ENCODE measurements around the gene SLC22A1.
"Not testable (repeated sequence)": the region's sequence is repeated elsewhere in the genome, so short reads cannot be mapped to it uniquely, and the experiment has no call there.

SLC22A1 gene

DNA sequence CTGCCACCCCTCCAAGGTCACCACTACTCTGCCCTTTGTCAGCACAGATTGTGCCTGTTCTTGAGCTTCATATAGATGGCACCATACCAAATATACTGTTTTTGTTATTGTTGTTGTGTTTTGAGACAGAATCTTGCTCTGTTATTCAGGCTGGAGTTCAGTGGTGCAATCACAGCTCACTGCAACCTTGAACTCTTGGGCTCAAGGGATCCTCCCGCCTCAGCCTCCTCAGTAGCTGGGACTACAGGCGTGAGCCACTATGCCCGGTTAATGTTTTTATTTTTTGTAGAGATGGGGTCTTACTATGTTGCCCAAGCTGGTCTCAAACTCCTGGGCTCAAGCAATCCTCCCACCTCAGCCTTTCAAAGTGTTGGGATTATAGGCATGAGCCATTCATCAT lies 18.9 kb downstream of the SLC22A1 start:
- not testable (repeated sequence) for DNase-seq

DNA sequence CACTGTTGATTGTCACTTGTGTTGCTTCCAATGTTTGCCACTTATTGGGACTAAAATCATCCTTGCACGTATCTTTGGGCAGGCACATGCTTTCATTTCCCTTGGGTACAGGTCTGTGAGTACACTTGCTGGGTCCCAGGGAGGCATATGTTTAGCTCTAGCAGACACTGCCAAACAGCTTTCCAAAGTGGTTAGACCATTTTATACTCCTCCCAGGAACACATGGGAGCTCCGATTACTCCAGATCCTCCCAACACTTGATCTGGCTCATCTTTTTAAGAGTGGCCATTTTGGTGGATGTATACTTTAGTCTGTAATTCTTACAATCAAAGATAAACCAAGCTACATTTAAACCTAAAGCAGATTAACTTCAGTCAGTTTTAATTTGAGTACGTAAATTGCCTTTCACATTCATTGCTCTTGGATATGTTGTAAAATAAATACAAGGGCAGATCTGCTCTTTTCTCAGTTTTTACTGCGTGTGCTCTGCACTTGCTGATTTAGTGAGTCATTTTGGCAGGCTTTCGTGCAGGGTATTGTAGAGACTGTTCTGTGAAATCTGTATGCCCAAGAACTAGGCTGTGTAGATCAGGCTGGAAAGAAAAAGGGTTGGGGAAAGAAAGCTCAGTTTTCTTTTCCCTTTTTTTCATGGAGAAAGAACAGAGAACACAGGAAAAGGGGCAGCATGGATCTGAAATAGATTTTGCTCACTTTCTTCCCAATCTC lies 19.5 kb downstream of the SLC22A1 start:
- DNase-seq = no peak

DNA sequence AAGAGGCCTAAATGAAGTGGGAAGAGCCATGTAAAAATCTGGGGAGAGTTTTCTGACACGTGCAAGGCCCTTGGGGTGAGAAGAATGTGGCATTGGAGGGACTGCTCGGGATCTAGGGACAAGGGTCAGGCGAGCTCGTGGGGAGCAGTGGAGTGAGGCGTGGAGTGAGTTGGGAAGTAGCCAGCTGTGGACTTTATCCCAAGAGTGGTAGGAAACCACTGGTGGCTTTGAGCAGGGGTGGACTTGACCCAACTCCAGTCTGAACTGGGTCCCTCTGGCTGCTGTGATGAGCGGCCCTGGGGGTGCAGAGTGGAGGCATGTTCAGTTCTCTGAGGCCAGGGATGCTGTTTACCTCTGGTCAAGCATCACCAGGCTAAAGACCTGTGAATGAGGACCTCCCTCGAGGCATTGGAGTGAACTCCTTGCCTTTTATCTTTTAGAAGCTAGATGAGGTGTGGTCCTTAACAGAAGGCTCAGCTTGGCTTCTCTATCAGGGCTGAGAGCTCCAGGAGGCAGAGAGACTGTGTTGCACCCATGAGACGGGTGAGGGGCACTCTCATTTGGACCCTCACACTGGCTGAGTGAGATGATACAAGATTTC lies 20.6 kb downstream of the SLC22A1 start:
- DNase-seq = no peak

DNA sequence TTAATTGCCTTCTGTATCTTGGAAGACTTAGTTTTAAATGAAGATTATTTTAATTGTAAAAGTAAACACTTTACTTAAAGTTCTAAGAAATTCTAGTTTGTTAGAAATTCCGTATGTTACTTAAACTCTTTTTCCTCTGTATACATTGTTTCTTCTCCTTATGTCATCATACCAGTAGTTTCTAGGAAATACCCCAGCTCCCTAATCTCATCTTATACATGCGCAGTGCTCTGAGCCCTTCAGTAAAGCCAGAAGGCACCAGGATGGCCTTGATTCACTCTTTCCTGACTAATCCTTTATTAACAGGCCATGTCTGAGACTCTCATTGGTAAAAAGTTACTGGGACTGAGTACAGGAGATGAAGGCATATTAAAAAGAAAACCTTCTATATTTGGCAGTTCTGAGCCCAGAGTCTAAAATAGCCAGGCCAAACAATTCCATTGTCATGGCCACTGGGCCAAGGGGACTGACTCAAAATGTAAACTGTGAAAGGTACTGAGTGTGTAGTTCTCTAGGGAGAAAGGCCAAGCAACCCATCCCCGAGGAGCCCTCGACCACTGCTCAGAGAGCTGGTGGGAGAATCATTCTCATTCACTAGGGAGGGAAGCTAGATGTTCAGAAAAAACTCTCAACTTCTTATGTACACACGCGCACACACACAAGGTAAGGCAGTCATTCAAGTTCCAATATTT lies 25.0 kb downstream of the SLC22A1 start:
- no peak for DNase-seq

DNA sequence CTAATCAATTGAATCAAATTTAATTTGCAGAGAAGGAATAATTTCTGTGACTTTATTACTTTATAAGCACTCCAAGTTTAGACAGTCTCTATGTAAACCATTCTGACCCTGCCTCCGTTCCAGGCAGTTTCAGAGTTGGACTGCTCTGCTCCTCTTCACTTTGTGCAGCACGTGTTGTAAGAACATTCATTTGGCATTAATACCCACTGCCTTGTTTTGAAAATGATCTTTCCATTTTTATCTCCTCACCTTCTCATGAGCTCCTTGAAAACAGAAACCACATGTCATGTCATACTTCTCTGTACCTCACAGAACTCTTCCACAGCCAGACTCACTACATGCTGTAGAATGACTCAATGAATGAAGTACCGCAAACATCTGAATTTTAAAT lies 25.5 kb downstream of the SLC22A1 start:
- no peak for DNase-seq

DNA sequence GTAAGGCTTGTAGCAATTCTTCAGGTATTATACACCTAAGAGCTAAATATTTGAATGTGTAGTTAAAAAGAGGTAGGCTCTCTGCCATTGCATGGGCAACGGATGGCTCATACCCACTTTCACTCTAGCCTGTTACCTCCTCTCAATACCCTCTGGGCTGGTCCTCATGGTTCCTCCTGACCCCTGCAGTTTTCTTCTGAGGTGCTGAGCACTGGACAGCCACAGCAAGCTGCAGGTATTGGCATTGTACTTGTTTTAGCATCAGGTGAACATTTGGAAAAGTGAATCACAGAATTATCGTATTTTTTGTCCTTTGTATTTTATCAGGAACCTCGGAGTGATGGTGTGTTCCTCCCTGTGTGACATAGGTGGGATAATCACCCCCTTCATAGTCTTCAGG lies 32.9 kb downstream of the SLC22A1 start:
- no peak for DNase-seq

DNA sequence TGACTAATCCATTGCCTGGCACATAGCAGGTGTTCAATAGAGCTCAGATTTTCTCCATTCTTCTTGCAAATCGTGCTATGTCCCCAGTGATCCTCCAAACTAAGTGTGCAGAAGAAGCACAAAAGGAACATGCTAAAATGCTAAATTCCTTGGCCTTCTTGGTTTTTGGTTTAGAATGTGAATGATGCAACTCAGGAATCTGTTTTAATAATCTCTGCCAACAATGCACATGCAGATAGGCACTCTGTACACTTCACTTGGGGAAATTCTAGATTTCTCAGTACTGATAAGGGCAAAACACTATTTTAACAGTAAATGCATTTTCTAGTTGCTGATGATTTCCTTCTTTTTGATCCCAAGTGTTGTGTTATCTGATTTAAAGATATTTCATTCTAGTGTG lies 35.2 kb downstream of the SLC22A1 start:
- DNase-seq = no peak

DNA sequence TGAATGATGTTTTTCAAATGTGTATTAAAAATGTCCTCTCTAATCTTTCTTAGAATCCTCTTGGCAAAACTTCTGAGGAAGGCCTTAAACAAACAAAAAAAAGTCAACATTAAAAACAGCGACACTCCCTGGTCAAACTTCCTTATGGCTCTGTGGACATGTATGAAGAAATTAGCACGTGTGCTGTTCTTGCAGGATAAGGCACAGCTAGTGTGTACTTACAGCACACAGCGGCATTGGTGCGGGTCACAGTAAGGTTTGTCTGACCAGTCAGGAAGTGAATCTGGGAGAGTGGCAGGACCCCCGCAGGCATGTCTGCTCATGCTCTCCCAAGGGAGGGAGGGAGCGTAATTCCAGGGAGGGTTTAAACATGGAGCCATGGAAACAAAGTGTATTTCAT lies 38.8 kb downstream of the SLC22A1 start:
- no peak for DNase-seq

DNA sequence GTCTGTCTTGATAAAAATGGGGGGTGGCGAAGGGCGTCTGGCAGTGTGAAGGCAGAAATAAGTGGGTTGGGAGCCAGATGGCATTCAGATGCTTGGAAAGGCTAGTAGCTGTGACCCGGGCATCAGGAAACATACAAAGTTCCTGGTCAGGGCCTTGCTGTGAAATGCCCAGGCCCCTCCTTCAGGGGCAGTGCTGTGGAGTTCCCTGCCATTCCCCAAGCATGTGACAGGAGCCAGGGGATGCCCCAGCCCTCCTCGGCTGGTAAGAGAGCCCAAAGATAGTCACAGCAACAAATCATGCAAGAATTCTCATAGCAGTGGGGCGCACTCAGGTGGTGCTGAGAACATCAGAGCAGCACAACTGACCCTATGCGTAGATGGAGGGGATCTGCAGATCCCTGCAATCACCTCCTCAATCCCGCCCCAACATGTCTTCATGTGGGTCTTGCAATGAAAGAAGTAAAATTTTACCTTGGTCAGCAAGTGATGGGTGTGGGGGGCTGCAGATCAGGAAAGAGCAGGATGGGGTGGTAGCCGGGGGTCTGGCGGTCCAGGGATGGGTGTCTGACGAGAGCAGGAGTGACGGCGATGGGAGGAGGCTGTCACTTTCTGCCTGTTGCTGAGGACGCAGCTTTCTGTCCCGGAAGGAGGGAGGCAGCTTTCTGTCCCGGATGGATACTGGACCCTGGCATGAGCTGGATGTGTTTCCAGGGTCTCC lies 39.5 kb downstream of the SLC22A1 start:
- DNase-seq = no peak

DNA sequence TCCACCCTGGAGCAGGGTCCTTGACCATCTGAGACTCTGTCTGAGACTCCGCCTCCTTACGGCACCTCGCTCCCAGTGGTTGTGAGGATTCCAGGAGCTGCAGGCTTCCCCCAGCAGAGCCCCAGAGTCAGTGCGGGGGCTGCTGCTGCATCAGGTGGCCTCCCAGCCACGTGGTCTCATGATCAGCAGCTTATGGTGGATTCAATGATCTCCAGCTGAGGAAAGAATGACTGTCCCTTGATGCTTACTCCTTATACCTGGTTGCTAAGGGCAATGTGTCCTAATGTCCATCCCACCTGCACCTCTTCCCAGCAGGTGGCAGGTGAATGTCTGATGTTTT lies 40.0 kb downstream of the SLC22A1 start:
- no peak for DNase-seq

DNA sequence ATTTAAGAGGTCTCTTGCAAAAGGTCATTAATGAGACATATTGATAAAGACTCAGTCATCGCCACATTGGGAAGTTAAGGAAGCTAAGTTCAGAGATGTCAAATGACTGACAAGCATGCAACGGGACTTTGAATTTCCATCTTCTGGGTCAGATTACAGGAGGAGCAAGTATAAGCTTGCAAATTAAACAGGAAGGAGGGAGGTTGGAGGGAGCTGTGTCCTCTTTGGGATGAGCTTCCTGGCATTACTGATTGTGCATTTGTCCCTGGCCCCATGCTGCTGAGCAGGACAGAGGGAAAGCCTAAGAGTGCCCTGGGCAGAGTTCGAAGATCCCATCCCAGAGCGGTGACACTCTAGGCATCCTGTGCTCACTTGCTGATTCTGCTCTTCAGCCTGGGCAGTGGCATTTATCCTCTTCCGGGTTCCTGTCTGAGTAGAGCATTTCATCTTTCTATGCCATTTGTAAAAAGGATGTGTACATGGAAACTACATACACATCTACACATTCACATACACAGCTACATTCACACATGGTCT lies 40.5 kb downstream of the SLC22A1 start:
- no peak for DNase-seq

DNA sequence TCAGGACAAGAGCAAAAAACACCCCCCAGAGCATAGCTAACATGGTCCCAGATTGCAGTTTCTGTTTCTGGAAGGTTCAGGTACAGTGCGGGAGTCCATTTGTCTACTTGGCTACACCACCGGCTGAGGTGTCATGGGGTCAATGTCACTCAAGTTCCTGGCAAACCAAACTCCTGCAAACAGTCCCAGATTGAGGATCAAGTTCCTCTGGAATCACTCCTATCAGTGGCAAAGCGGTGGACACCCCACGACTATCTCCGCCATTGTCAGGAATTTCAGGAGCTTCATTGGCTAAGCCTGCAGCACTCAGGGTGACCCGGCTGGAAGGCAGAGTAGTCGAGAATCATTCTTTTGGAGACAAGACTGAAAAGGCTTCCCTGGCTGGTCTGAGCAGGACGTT lies 41.8 kb downstream of the SLC22A1 start:
- no peak for DNase-seq

DNA sequence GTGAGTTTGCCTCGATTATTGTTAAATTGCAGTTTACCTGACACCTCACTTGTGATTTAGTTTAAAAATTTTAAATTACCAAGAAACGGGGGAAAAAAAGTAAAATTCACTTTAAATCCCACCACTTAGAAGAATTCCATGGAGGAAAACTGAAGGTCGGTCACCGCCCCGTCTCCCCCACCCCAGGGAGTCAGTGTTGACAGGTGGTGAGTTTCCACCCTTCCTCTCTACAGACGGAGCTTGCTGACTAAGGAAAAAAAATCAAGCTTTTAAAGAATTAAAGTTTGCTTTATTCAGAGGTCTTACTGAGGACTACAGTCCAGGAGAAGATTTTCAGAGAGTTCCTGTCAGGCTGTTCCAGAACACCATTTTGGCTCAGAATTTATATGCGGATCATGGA lies 42.3 kb downstream of the SLC22A1 start:
- DNase-seq = no peak

DNA sequence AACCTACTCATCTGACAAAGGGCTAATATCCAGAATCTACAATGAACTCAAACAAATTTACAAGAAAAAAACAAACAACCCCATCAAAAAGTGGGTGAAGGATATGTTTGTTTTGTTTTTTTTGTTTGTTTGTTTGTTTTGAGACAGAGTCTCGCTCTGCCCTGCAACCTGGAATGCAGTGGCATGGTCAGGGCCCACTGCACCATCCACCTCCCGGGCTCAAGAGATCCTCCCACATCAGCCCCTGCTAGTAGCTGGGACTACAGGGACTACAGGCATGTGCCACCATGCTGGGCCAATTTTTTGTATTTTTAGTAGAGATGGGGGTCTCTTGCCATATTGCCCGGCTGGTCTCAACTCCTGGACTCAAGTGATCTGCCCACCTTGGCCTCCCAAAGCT lies 44.3 kb downstream of the SLC22A1 start:
- DNase-seq = not testable (repeated sequence)

DNA sequence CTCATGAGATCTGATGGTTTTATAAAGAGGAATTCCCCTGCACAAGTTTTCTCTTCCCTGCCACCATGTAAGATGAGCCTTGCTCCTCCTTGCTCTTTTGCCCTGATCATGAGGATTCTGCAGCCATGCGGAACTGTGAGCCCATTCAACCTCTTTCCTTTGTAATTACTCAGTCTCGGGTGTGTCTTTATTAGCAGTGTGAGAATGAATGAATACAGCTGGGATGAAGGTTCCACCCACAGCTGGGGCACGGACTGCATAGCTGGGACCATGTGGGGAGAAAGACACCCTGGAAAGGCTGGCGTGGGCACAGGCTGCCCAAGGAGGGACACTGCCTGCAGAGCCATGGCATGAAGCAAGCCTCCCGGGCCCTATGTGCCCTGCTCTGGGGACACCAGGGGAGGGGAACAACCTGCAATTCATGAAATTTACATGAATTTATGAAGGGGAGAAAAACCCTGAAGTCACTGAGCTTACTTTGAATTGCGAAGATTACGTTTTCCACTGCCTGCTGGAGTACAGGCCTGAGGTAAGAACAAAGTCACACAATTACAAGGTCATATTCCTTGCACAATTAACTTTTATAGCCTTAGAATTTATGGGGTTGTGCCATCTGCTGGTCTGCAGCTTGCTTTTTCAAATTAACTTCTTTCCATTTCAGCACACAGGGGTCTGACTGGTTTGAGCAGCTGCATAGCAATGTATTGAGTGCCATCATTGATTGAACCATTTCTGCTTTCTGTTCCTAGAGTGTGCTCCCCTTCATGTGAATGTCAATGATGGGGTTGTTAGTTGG lies 46.2 kb downstream of the SLC22A1 start:
- no peak for DNase-seq

DNA sequence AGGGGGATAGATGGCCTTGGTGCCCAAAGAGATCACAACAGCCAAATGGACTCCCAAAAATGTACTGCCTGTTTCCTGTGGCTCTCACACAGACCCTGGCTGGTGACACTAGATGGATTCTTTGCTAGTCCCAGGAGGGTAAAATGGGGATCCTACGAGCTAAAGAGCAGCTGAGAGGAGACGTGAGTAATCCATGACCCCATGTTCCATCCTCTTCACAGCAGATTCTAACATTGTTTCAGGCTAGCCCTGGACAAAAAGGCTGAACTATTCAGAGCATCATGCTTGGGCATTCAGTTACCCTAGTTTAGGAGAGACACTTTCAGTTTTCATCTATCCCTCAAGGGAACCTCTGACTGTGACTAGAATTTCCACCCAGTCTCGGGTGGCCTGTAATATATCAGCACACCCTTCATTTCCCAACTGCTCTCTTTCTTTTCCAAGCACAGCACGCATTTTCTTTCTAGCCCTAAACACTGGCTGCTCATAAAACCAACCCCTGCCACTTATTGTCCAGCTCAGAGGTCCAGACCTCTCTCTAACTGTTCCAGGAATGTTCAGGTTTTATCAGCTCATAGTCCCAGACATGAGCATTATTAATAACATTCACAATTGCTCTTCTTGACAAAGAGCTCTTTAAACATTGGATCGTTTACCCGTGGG lies 48.5 kb downstream of the SLC22A1 start:
- no peak for DNase-seq

DNA sequence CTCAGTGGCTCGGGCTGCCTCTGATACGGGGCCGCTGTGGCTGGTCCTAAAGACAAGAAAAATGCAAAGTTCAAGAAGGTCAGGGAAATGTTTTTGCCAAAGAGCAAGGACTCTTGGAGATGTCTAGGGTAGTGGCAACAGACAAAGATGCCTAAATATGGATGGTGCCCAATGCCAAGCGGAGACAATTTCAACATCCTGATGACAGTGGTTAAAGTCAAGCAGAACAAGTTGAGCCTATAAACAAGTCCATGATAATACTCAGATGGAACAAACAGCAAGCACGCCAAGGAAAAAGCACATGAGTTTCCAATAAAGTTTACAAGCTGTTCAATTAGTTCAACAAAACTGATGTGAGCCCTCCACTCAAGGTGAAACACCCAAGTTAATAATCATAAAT lies 51.1 kb downstream of the SLC22A1 start:
- no peak for DNase-seq

DNA sequence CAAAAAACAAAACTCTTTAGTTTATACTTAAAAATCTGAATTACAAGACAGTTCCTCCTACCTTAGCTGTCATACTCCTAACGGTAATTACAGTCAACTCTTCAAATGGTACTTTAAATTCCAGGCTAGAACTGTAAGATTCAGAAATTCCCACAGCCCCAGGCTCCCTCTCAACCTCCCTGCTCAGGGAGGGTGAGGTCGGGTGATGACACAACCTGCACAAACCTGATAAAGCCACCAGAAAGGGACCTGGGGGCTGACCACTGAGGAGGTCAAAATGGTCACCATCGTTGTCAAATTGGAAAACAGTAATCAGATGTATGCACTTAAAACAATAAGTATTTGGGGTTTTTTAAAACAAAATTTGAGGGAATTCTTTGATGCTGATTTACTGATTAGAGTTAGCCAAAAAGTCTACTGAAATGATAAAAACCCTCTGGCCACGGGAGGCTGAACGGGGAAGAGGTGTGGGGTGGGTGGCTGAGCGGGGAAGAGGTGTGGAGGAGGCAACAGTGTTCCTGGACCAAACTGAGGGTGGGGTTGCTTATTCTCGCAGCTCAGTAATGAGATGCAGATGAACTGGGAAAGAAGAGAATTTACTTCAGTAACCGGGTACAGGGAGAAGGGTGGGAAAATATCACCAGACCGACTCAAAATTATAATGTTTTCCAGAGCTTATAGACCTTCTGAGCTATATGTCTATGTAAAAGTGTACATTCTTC lies 52.4 kb downstream of the SLC22A1 start:
- no peak for DNase-seq

DNA sequence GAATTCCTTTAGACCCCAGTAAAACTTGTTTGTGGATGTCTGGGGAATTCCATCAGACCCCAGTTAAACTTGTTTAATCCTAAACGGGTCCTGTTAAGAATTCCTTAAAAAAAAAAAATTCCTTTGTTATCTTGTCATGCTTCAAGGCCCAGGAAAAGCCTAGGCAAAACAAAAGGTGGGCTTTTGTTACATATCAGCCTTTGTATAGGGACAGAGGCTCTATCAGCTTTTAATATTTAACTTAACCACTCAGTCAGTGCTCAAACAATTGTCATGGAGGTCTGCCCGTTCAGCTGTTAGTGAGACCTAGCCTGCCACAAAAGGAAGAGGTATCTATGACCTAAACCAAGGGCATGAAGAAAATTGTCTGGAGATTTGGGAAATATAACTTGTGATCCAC lies 53.1 kb downstream of the SLC22A1 start:
- no peak for DNase-seq

DNA sequence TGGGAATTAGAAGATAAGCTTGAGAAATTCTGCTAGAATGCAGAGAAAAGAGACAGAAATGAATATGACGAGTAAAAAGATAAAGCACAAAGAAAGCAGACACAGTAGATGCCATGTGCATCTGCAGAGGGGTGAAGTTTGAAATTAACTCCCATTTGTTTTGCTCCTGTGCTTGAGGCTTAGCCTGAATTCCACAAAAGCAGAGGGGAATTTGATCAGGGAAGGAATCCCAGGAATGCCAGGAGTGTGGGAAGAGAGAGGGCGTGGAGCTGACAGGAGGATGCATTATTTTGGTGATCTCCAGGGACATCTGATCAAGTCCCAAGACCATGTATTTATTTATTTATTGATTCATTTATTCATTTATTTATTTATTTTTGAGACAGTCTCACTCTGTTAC lies 55.6 kb downstream of the SLC22A1 start:
- DNase-seq = no peak

DNA sequence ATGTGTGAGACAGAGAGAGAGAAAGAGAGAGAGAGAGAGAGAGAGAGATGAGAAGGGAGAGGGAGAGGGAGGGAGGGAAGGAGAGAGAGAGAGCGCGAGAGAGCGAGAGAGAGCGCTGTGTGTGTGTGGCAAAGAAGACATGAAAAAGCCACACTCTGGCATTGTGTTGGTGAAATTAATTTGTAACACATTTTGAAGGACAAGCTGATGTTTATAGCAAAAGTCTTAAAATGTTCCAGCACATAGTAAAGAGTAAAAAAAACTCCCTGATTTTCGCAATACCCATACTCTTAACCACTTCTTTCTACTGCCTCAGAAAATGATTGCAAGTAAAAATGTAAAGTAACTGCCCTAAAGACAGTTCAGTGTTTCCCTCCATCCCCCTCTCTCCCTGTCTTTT lies 56.7 kb downstream of the SLC22A1 start:
- no peak for DNase-seq

DNA sequence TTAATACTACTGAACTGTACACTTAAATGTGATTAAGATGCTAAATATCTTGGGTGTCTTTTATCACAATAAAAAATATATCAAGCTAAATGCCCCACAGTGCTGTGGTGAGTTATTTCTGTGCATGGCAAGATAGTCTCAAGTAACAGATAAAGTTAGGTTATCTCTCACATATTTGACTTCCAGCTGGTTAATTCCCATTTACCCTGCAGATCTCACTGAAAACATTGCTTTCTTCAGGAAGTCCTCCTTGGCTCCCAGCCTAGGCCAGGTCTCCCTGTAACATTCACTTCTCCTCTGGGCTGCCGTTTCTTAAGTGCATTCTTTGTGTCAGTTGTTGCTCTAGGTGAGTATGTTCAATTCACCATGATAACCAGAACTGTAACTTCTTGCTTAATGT lies 59.1 kb downstream of the SLC22A1 start:
- no peak for DNase-seq

Measured in stimulated activated CD4-positive, alpha-beta T cell treated with anti-CD3 and anti-CD28 coated beads, Interleukin-4, amount 100 ng/mL, for 1 hour (primary cell).